GM19025 (cell line): ENCODE measurements around the gene GTPBP2.
"Not testable (repeated sequence)": the region's sequence is repeated elsewhere in the genome, so short reads cannot be mapped to it uniquely, and the experiment has no call there.

Experiments
- ATAC-seq: cut with Tn5 transposase; IDR thresholded peaks from one replicate; pipeline ENCODE4 v1.9.1; 2021; ENCODE audit warnings: mild to moderate bottlenecking, low read depth, moderate library complexity; ENCODE audit not compliant: unreplicated experiment

GTPBP2 gene

DNA sequence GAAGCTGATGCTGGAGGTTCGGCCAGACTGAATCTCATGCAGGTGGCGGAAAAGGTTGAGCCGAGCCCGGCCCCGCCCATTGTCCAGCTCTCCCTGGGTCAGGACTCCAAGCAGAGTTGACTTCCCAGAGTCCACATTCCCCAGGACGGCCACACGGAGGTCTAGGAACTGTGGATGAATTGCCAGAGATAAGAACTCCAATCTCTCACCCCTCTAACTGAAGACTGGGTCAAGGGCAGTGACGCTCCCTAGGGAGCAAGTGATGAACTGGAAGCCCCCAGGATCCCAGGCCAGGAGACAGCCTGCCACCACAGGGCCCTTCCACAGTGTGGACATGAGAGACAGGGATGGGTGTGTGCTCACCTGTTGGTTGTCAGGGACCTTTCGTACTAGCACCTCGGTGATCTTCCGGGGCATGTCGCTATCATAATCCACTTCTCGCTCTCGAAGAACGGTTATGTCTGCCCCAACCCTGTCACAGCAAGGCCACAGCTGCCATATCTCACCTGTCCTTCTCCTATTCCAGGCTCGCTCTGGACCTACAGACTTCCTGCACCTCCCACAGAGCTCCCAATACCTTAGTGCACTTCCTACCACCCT, 3.6 kb downstream of the GTPBP2 start:
- no peak for ATAC-seq

DNA sequence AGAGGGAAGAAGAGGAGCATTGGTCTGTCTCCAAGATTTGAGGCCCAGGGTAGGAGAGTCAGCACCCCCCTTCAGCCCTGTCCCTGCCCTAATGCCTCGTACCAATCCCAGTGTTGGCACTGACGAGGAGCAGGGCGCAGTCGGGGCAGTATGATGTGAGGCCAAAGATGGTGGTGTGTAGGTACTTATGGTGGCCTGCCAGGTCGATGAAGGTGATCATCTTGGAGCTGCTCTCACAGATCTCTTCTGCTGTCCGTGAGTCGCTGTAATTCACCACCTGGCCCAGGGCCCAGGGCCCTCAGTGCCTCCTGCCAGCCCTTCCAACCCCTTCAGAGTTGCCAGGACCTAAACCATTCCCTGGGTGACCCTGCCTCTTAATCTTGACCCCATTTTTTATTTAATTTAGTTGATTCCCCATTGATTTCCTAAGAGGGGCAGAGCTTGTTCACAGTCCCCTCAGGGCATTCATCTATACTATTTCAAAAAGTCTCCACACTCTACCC, 4.2 kb downstream of the GTPBP2 start:
- ATAC-seq = no peak

DNA sequence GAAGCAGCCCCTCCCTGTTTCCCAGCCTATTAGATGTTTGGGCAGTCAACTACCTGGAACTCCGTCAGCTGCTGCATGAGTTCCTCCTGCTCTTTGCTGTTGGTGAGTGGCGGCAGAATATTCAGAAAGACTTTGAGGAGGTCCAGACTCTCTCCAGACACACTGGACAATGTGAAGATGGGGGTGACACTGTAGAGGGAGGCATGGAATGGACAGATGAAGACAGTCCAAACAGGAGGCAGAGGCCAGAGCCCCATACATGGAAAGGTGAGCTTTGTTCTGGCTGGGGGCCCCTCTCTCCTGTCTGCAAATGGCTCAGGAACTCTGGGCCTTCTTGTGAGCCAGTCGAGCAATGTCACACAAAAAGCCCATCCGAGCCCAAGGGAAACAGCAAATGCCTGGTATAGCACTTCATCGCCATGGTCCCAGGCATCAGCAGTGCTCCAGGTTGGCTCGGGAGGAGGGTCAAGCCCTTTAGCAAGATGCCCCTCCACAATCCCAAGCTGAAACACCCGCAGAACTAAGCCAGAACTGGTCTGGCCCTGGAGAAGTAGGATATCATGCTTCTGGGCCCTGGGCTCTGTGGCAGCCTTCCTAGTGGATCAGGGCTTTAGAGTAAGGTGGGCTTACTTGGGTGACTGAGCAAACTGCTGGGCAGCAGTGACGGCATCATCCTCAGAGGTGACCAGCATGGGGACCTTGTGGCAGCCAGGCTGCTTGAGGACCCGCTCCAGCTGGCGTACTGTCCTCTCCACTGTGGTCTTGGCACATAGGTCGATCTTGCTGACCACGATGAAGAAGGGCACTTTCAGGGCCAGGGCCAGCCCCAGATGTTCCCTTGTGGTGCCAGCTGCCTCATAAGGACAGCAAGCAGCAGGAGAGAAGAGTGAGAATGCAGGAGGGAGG, 4.9 kb downstream of the GTPBP2 start:
- no peak for ATAC-seq

DNA sequence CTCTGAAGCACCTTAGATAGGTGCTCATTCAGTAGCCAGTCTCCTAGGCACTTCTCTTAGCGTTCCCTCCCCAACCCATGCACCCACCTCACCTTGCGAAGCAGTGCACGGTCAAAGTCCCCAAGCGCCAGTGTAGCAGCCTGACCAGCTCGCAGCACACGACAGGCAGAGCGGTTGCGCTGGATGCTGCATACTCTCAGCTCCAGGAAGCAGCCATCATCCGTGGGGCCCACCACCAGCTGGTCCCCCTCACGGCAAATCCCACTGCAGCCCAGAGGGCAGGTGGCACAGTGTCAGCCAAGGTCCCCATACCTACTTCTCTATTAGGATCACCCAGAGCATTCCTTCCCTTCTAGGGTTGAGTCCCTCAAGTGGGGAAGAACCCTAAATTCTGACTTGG, 6.5 kb downstream of the GTPBP2 start:
- no peak for ATAC-seq

DNA sequence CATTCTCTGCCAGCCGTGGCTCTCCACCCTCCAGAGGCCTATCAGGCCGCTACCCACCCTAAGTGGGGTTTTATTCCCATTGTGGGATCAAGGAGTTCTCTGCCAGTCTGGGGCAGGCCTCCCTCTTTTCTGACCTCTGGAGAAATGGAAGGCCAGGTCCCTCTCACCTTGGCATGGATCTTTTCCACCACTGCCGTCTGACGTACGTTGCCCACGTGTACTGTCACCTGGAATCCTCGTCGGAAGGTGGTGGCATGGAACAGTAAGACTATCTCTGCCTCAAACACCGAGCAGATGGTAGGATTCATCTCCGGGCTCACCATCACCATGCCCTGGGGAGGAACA, 7.3 kb downstream of the GTPBP2 start:
- no peak for ATAC-seq

DNA sequence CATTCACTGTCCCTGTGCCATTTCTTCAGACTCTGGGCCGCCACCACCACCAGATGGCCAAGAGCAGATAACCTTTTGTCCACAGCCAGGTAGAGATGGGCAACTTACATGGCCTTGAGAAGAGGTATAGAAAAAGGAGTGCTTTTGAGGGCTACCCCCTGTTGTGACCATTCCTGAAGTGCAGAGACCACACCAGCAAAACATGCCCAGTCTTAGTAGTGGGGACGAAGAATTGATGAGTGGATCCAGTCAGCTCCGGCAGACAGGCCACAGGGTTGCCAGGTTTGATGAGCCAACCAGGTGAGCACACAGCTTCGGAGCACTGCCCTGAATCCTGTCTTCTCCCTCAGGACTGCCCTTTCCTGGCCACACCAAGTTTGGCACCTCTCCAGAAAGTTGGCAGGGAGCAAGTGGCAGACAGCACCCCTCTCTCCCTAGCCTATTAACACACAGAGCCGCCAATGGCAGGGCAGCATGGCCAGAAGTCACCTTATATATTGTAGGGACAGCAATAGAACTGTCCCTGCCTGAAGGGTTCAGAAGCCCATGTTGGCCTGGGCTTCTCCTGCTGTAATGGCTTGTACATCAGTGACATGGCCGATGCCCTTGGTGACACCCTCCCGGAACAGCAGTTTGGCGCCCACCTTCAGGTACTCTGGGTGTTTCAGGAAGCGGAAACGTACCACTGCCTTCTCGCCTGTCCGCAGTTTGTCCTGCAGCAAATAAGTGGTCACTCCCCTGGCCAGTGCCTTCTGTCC, 7.8 kb downstream of the GTPBP2 start:
- ATAC-seq = no peak

DNA sequence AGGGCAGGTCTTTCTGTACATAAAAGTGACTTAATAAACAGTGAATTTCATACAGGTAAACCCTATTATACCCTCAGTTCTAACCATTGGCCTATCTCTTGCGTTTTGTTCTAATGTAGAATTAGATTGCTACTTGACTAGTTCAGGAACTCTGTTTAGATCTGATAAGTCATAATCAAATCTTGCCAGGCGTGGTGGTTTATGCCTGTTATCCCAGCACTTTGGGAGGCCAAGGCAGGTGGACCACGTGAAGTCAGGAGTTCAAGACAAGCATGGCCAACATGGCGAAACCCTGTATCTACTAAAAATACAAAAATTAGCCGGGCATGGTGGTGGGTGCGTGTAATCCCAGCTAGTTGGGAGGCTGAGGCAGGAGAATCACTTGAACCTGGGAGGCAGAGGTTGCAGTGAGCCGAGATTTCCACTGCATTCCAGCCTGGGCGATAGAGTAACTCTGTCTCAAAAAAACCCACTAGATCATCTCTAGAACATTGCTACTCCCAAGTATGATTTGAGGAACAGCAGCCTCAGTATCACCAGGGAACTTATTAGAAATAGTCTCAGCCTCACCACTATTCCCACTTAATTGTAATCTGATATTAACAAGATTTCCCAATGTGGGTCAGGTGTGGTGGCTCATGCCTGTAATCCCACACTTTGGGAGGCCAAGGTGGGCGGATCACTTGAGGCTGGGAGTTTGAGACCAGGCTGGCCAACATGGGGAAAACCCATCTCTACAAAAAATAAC, 12.2 kb downstream of the GTPBP2 start:
- ATAC-seq = no peak

DNA sequence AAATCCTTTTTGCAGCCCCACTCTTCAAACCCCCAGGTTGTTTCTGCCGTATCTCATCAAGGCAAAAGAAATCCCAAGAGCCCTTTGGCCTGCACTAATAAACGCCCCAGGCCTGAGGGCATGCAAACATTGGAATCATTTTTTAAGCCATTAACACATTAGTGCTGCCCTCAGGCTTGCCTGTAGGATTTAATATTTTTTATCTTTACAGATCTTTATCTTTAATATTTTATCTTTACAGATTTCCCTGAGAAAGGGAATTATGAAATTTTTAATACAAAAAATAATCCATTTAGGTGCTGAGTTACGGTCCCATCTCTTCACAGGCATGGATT, 14.7 kb downstream of the GTPBP2 start:
- ATAC-seq = no peak

DNA sequence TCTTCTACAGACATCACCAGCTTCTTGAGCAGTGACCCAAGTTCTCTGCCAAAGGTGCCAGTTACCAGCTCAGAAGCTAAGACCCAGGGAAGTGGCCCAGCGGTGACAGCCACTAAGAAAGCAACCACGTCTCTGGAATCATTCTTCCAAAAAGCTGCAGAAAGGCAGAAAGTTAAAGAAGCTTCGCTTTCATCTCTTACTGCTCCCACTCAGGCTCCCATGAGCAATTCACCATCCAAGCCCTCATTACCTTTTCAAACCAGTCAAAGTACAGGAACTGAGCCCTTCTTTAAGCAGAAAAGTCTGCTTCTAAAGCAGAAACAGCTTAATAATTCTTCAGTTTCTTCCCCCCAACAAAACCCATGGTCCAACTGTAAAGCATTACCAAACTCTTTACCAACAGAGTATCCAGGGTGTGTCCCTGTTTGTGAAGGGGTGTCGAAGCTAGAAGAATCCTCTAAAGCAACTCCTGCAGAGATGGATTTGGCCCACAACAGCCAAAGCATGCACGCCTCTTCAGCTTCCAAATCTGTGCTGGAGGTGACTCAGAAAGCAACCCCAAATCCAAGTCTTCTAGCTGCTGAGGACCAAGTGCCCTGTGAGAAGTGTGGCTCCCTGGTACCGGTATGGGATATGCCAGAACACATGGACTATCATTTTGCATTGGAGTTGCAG, 15.2 kb downstream of the GTPBP2 start:
- ATAC-seq = no peak

DNA sequence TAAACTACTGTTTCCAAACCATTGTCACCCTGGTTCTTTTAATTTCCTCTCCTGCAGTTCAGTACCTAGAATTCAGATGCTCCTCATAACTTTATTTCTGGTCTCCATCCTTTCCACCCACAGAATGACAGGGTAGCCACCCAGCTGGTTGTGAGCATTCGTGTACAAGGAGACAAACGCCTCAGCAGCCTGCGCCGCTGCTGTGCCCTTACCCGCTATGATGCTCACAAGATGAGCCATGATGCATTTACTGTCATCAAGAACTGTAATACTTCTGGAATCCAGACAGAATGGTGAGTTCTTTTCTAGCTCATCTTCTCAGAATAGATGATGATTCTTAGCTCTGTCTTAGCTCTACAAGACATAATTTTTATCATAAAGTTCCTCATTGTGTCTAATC, 18.6 kb downstream of the GTPBP2 start:
- ATAC-seq = no peak

DNA sequence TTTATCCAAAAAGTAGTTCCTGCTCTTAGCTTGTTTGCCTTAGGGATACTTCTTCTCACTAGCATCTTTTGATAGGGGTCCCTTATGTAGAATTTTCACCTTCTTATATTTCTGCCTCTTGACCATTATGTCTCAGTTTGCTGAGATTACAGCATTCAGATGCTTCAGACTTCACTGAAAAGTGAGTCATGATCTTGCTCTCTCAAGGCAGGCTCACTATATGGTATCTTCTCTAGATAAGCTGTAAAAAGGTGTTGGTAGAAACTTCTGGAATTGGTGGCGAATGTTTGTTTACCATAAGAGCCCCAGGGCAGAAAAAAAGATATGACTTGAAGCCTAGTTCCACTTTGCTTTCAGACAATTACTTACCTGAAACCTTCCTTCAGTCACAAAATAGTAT, 19.7 kb downstream of the GTPBP2 start:
- no peak for ATAC-seq

DNA sequence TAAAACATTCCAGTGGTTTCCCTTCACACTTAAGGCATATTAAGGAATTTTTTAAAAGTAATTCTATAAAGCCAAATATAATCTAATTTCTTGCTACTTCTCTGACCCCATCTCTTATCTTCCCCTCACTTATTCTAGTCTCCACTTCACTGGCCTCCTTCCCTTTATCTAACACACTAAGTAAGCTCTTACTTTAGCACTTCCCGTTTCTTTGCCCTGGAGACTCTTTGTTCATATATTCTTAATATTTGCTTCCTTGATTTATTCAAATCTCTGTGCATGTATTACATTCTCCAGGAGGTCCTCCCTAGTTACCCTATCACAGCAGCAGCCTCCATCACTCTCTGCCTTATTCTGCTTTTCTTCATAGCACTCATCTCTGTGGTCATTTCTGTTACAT, 20.3 kb downstream of the GTPBP2 start:
- ATAC-seq = no peak

DNA sequence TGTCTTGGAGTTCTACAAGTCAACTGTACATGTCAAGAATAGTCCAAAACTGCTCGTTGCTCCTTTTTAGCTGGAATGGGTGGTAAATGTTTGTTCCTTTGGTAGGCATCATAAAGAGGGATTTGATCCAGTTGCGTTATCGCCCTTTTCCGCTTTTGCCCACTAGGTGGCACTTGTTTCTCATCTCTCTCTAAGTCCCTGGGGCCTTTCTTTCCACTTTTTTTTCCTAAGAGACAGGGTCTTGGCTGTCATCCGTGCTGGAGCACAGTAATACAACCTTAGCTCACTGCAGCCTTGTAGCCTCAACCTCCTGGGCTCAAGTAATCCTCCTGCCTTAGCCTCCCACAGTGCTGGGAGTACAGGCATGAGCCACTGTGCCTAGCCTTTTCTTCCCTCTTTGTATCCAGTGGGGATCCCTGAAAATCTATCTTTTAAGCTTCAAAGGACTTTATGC, 20.7 kb downstream of the GTPBP2 start:
- no peak for ATAC-seq

DNA sequence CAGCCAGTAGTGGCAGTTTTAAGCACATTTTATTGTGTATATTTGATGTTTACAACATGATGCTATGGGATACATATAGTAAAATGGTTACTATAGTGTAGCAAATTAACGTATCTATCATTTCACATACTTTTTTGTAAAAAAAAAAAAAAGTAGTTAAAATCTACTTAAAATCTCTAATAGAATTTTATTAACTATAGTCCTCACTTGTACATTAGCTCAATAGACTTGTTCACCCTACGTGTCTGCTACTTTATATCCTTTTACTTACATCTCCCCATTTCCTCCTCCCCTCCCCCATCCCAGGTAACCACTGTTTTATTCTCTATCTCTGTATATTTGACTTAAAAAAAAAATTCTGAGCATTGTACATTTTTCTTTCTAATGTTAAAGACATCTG, 23.0 kb downstream of the GTPBP2 start:
- no peak for ATAC-seq

DNA sequence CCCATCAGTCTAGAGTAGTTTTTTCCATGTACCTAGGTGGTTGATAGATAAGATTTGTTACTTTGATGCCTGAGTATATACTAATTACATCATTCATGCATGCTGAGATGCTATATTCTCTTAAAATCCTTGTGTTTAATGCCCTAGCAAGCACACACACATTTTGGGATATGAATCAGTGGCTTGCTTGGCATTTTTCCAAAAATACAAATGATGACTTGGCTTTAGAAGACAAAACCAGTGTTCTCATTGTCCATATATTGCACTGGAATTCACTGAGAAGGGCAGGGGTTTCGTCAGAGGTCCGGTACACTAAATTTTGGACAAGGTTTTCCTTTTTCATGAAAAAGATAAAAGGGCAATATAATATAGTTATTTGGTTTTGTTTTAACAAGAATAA, 24.9 kb downstream of the GTPBP2 start:
- no peak for ATAC-seq

DNA sequence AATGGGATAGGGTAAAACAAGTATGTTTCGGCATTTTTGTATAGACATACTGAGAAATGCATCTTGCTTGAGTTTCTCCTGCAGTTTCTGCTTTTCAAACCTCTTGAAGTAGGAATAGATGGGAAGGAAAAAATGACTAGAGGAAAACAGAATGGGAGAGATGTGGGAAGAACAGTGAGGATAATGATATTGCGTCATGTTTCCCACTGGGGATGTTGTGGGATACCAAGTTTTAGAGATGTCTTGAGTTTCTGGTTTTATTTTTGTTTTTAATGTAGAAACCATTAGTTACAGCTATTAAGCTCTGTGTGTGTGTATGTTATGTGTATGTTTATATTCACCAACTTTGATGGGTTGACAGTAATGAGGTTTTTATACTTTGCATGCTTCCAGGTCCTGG, 28.5 kb downstream of the GTPBP2 start:
- no peak for ATAC-seq

DNA sequence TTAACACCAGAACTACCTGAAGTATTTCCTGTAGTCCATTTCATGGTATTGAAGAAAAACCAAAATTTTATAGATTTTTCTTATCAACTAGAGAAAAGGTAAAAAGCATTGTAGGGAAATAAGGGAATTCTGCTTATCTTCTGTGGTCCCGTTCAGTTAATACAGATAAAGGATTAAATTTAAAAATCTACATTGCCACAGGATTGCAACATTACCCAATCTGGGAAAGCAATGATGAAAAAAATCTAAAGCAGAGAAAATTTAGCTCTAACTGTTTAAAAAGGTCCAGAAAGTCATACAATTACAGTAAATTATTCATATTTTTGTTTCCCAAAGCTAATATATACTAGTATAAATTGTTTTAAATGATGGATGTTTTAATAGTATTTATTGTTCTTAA, 35.1 kb downstream of the GTPBP2 start:
- ATAC-seq = no peak

DNA sequence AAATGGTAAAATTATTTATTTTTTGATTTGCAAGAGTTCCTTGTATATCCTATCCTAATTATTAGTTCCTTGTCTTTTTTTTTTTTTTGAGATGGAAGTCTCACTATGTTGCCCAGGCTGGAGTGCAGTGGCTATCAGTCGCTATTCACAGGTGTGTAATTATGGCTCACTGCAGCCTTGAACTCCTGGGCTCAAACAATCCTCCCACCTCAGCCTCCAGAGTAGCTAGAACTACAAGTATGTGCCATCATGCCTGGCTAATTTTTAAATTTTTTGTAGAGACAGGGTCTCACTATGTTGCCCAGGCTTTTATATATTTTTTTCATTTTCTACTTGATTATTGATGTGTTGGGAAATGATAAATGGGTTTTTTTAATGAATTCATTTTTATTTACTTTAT, 39.5 kb downstream of the GTPBP2 start:
- not testable (repeated sequence) for ATAC-seq

DNA sequence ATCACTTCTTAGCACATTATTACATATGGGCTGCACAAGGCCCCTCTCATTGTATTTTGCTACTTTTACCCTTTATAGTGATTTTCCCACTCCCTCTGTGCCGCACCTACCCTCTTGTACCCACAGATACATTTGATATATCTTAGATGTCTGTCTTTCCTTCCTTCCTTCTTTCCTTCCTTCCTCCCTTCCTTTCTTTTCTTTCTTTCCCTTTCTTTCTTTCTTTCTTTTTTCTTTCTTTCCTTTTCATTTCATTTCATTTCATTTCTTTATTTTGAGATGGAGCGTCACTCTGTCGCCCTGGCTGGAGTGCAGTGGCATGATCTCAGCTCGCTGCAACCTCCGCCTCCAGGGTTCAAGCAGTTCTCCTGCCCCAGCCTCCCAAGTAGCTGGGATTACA, 40.9 kb downstream of the GTPBP2 start:
- ATAC-seq = no peak

DNA sequence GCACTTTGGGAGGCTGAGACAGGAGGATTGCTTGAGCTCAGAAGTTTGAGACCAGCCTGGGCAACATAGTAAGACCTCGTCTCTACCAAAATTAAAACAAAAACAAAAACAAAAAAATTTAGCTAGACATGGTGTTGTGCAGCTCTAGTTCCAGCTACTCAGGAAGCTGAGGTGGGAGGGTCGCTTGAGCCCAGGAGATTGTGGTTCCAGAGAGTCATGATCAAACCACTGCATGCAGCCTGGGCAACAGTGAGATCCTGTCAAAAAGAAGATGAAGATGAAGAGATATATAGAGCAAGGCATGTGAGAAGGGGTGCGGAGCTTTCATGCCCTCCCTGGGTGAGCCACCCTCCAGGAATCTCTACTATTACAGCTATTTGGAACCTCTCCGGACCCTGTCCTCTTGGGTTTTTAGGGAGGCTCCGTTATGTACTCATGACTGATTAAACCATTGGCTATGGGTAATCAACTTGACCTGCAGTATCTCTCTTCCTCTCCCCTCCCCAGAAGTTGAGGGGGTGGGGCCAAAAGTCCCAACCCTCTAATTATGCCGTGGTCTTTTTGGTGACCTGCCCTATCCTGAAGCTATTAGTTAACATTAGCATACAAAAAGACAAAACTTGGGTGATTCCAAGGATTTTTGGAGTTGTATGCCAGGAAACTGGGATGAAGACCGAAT, 44.0 kb downstream of the GTPBP2 start:
- no peak for ATAC-seq
